Osteoblast (primary cell): ENCODE measurements around the gene ZNF562. TPM values are rescaled to one million over a fixed set of nuclear protein-coding genes. Genes with fewer than 3 reads are reported as not detected.
"Not testable (repeated sequence)": the region's sequence is repeated elsewhere in the genome, so short reads cannot be mapped to it uniquely, and the experiment has no call there.

Source experiments
- DNase-seq: peaks from one replicate; pipeline ENCODE4 v3.0.0; 2011; ENCODE audit warnings: low spot score, mixed read lengths; ENCODE audit not compliant: insufficient read length; ENCODE audit errors: missing footprints
- H2AFZ ChIP-seq: 2 replicates; pipeline ENCODE4 v1.6.0; 2011; ENCODE audit warnings: mild to moderate bottlenecking, low read length
- H3K27ac ChIP-seq: 2 replicates; pipeline ENCODE4 v1.5.1; 2011; ENCODE audit warnings: mild to moderate bottlenecking, low read depth, low read length, moderate library complexity
- H3K27me3 ChIP-seq: 2 replicates; pipeline ENCODE4 v1.6.0; 2012; ENCODE audit warnings: mild to moderate bottlenecking, control low read depth, inconsistent platforms, low read length, moderate library complexity; ENCODE audit not compliant: insufficient read depth
- H3K36me3 ChIP-seq: 2 replicates; pipeline ENCODE4 v1.5.1; 2011; ENCODE audit warnings: mild to moderate bottlenecking, low read length, control low read depth, moderate library complexity; ENCODE audit not compliant: insufficient read depth
- H3K4me1 ChIP-seq: 2 replicates; pipeline ENCODE4 v1.5.1; 2011; ENCODE audit warnings: mild to moderate bottlenecking, low read length, control low read depth, moderate library complexity; ENCODE audit not compliant: insufficient read depth
- H3K4me2 ChIP-seq: 2 replicates; pipeline ENCODE4 v1.6.0; 2011; ENCODE audit warnings: mild to moderate bottlenecking, low read length; ENCODE audit not compliant: insufficient read depth
- H3K4me3 ChIP-seq: fragments of 200-600 bp; sonication (generic); 3 replicates; pipeline ENCODE4 v1.5.1; 2012; ENCODE audit warnings: mild to moderate bottlenecking, low read length, inconsistent platforms; ENCODE audit not compliant: insufficient read depth
- H3K79me2 ChIP-seq: 2 replicates; pipeline ENCODE4 v1.6.0; 2012; ENCODE audit warnings: mild to moderate bottlenecking, low read length, control low read depth, inconsistent platforms; ENCODE audit not compliant: insufficient read depth
- H3K9me3 ChIP-seq: 2 replicates; pipeline ENCODE4 v1.5.1; 2011; ENCODE audit warnings: low read depth, low read length, control low read depth
- H4K20me1 ChIP-seq: 2 replicates; pipeline ENCODE4 v1.6.0; 2012; ENCODE audit warnings: mild to moderate bottlenecking, low read length, control low read depth; ENCODE audit not compliant: insufficient read depth
- total RNA-seq: library from RNA; depleted of rRNA; stranded (reverse); fragments of >200 nt; gene quantifications from 2 replicates; pipeline ENCODE4 v1.2.3, GENCODE V29; 2012
- TF ChIP-seq, protein P1 (sequence below): IDR thresholded peaks from 2 replicates; pipeline ENCODE4 v1.5.1; 2011; ENCODE audit warnings: mild to moderate bottlenecking, low read depth, low read length, moderate library complexity; ENCODE audit errors: extremely low read depth

ZNF562 gene
- total RNA-seq, 1 donor, result 33.3 TPM

DNA sequence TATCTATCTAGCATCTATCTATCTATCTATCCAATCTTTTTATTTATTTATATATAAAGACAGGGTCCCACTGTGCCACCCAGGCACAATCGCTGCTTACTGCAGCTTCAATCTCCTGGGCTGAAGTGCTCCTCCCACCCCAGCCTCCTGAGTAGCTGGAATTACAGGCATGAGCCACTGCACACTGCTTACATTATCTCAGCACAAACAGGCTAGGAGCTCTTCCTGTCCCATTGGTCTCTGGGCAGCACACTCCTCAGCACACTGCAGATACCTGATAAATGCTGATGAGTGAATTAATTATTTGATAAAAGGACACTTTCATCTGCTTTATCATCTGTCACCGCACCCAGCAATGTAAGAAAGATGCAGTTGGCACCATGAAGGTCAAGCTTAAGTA is 16.1 kb downstream of the ZNF562 start:
- TF ChIP-seq, protein P1, sequence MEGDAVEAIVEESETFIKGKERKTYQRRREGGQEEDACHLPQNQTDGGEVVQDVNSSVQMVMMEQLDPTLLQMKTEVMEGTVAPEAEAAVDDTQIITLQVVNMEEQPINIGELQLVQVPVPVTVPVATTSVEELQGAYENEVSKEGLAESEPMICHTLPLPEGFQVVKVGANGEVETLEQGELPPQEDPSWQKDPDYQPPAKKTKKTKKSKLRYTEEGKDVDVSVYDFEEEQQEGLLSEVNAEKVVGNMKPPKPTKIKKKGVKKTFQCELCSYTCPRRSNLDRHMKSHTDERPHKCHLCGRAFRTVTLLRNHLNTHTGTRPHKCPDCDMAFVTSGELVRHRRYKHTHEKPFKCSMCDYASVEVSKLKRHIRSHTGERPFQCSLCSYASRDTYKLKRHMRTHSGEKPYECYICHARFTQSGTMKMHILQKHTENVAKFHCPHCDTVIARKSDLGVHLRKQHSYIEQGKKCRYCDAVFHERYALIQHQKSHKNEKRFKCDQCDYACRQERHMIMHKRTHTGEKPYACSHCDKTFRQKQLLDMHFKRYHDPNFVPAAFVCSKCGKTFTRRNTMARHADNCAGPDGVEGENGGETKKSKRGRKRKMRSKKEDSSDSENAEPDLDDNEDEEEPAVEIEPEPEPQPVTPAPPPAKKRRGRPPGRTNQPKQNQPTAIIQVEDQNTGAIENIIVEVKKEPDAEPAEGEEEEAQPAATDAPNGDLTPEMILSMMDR, result no peak
- no peak overlapping the region for H3K27ac ChIP-seq
- no peaks in the 10 kb centered on the region for H3K4me1 ChIP-seq
- no peak for DNase-seq
- H3K9me3 ChIP-seq, result peaks cover 10% of the 10 kb centered on the region
- H3K36me3 ChIP-seq, result peaks cover 24% of the 10 kb centered on the region
- no peak overlapping the region for H2AFZ ChIP-seq
- peaks cover 11% of the 10 kb centered on the region for H4K20me1 ChIP-seq
- peaks cover 80% of the 10 kb centered on the region for H3K79me2 ChIP-seq
- no peak overlapping the region for H3K4me2 ChIP-seq
- no peaks in the 10 kb centered on the region for H3K27me3 ChIP-seq
- no peak overlapping the region for H3K4me3 ChIP-seq

DNA sequence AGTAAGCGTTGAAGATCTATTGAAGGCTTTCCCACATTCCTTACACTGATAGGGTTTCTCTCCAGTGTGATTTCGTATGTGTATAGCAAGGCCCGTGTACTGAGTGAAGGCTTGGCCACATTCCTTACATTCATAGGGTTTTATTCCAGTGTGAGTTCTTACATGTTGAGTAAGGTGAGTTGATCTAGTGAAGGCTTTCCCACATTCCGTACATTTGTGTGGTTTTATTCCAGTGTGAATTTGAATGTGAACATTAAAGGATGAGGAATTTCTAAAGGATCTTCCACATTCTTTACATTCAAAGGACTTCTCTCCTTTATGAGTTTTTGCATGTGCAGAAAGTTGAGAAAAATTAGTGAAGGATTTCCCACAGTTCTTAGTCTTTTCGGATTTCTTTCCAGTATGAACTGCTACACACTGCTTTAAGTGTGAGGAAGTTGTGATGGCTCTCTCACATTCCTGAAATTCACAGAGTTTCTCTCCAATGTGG is 21.8 kb downstream of the ZNF562 start:
- not testable (repeated sequence) for H3K4me2 ChIP-seq, H2AFZ ChIP-seq, H3K4me1 ChIP-seq, H4K20me1 ChIP-seq, H3K27me3 ChIP-seq, H3K4me3 ChIP-seq, DNase-seq, H3K27ac ChIP-seq
- Histone ChIP-seq H3K9me3 (peaks cover 32% of the 10 kb centered on the region), H3K36me3 (peaks cover 62% of the 10 kb centered on the region), H3K79me2 (peaks cover 60% of the 10 kb centered on the region)

DNA sequence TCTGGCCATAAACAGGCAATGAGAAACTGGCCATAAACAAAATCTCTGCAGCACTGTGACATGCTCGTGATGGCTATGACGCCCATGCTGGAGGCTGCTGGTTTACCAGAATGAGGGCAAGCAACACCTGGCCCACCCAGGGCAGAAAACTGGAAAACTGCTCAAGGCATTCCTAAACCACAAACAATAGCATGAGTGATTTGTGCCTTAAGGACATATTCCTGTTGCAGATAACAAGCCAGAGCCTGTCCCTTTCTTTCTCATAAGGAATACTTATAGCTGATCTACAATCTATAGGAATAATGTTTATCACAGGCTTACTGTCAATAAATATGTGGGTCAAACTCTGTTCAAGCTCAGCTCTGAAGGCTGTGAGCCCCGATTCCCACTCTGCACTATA is 23.4 kb downstream of the ZNF562 start:
- H3K4me3 ChIP-seq, H2AFZ ChIP-seq, H3K27me3 ChIP-seq, H4K20me1 ChIP-seq, DNase-seq, H3K27ac ChIP-seq, H3K4me1 ChIP-seq, H3K4me2 ChIP-seq: not testable (repeated sequence)
- Histone ChIP-seq H3K36me3 (peaks cover 68% of the 10 kb centered on the region), H3K79me2 (peaks cover 56% of the 10 kb centered on the region), H3K9me3 (peaks cover 32% of the 10 kb centered on the region)

DNA sequence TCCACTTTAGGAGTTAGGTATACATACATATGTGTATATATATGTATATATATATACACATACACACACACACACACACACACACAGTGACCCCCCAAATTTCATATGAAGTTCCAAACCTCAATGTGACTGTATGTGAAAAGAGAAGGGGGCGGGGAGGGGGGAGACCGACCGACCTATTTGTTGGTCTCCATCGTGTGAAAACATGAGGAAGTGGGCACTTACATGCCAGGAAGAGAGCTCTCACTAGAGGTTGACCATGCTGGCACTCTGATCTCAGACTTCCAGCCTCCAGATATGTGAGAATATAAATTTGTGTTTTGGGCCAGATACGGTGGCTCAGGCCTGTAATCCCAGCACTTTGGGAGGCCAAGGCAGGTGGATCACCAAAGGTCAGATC is 24.6 kb downstream of the ZNF562 start:
- peaks cover 62% of the 10 kb centered on the region for H3K36me3 ChIP-seq
- no peak overlapping the region for H3K4me2 ChIP-seq

GRCh38 chr19:9645472-9645871 is 29.4 kb downstream of the ZNF562 start:
- Histone ChIP-seq H3K79me2 (peaks cover 17% of the 10 kb centered on the region), H3K4me3 (no peak overlapping the region), H2AFZ (no peak overlapping the region), H3K27me3 (no peaks in the 10 kb centered on the region), H3K27ac (no peak overlapping the region), H3K36me3 (peaks cover 16% of the 10 kb centered on the region), H4K20me1 (no peaks in the 10 kb centered on the region), H3K4me2 (no peak overlapping the region), H3K4me1 (no peaks in the 10 kb centered on the region), H3K9me3 (no peaks in the 10 kb centered on the region)
- TF ChIP-seq, protein P1, result no peak
- no peak for DNase-seq

More for the DNA sequence above, 24.6 kb downstream of the ZNF562 start:
- no peaks in the 10 kb centered on the region for H4K20me1 ChIP-seq
- H3K4me1 ChIP-seq, result no peaks in the 10 kb centered on the region
- H3K27me3 ChIP-seq, result no peaks in the 10 kb centered on the region
- peaks cover 50% of the 10 kb centered on the region for H3K79me2 ChIP-seq
- no peak overlapping the region for H3K4me3 ChIP-seq
- H3K9me3 ChIP-seq, result peaks cover 31% of the 10 kb centered on the region
- DNase-seq, result no peak
- no peak overlapping the region for H3K27ac ChIP-seq
- no peak overlapping the region for H2AFZ ChIP-seq
- TF ChIP-seq, protein P1, result no peak
